SK-N-SH (cell line): ENCODE measurements around the gene TADA3. TPM values are rescaled to one million over a fixed set of nuclear protein-coding genes. Genes with fewer than 3 reads are reported as not detected.

Source experiments
- CTCF ChIA-PET: fragments of 300-600, 350-600 bp; formaldehyde crosslinking; extraction: SDS; loops from one replicate; lab custom pipeline; 2021; lab: Yijun Ruan, JAX
- POLR2A ChIA-PET: fragments of 350-600 bp; sonication (Branson Sonifier 250); formaldehyde crosslinking; extraction: SDS; loops from one replicate; lab custom pipeline; 2020; ENCODE audit warnings: antibody characterized with exemption, inconsistent platforms; lab: Yijun Ruan, JAX
- DNase-seq: peaks from one replicate; pipeline ENCODE4 v3.0.0; 2012
- H2AFZ ChIP-seq: fragments of 200-600 bp; sonication (generic); 2 replicates; pipeline ENCODE4 v1.8.1; 2016; ENCODE audit warnings: antibody characterized with exemption, mild to moderate bottlenecking, low read depth
- H3F3A ChIP-seq: fragments of 200-600 bp; sonication (generic); replicated peaks from 2 replicates; pipeline ENCODE3; 2016; ENCODE audit warnings: antibody characterized with exemption, mild to moderate bottlenecking; ENCODE audit not compliant: insufficient read depth
- H3K27ac ChIP-seq, 2 experiments: fragments of 200-500 bp in 1 of 2; fragments of 200-600 bp in 1 of 2; sonication (Bioruptor generic) in 1 of 2; sonication (generic), shearing (Covaris generic) in 1 of 2; 2 replicates each; pipeline versions ENCODE4 v1.5.1 to v1.6.1; 2014 to 2016; ENCODE audit warnings: low read depth in 2 of 2, inconsistent platforms in 1 of 2, low read length in 1 of 2, mild to moderate bottlenecking in 1 of 2, mixed read lengths in 1 of 2
- H3K27me3 ChIP-seq: fragments of 200-600 bp; sonication (generic), shearing (Covaris generic); 2 replicates; pipeline ENCODE4 v1.6.1; 2016; ENCODE audit warnings: mixed run types; ENCODE audit not compliant: insufficient read depth
- H3K36me3 ChIP-seq, 2 experiments: fragments of 200-500 bp in 1 of 2; fragments of 200-600 bp in 1 of 2; sonication (Bioruptor generic) in 1 of 2; sonication (generic) in 1 of 2; replicated peaks in 1 of 2; 2 replicates each; pipeline versions ENCODE3 to v1.5.1; 2014 to 2016; ENCODE audit warnings: low read length in 1 of 2, mild to moderate bottlenecking in 1 of 2; ENCODE audit not compliant: insufficient read depth in 2 of 2, control insufficient read depth in 1 of 2
- H3K4me1 ChIP-seq, 2 experiments: fragments of 200-500 bp in 1 of 2; fragments of 200-600 bp in 1 of 2; sonication (Bioruptor generic) in 1 of 2; sonication (generic), shearing (Covaris generic) in 1 of 2; 2 replicates each; pipeline versions ENCODE4 v1.5.1 to v1.6.1; 2014 to 2016; ENCODE audit warnings: low read depth in 1 of 2, low read length in 1 of 2, mixed run types in 1 of 2; ENCODE audit not compliant: insufficient read depth in 2 of 2, control insufficient read depth in 1 of 2
- H3K4me2 ChIP-seq: fragments of 200-600 bp; sonication (generic), shearing (Covaris generic); 2 replicates; pipeline ENCODE4 v1.6.1; 2017; ENCODE audit warnings: mixed run types
- H3K4me3 ChIP-seq, 2 experiments: fragments of 200-500 bp in 1 of 2; fragments of 200-600 bp in 1 of 2; sonication (Bioruptor generic) in 1 of 2; sonication (generic), shearing (Covaris generic) in 1 of 2; 2 replicates each; pipeline versions ENCODE4 v1.5.1 to v1.8.1; 2014 to 2016; ENCODE audit warnings: low read depth in 2 of 2, inconsistent platforms in 1 of 2, low read length in 1 of 2, mild to moderate bottlenecking in 1 of 2, mixed read lengths in 1 of 2, moderate library complexity in 1 of 2
- H3K79me2 ChIP-seq: fragments of 200-600 bp; sonication (generic); 2 replicates; pipeline ENCODE4 v1.8.1; 2017; ENCODE audit warnings: mild to moderate bottlenecking; ENCODE audit not compliant: insufficient read depth
- H3K9ac ChIP-seq: fragments of 200-600 bp; sonication (generic); 2 replicates; pipeline ENCODE4 v1.6.1; 2017; ENCODE audit warnings: mixed run types
- H3K9me2 ChIP-seq: fragments of 200-600 bp; sonication (generic); 2 replicates; pipeline ENCODE4 v1.6.1; 2017; ENCODE audit warnings: mixed run types
- H3K9me3 ChIP-seq: fragments of 200-600 bp; sonication (generic); 2 replicates; pipeline ENCODE4 v1.6.1; 2017; ENCODE audit warnings: mixed run types, mild to moderate bottlenecking, moderate library complexity
- H4K20me1 ChIP-seq: fragments of 200-600 bp; sonication (generic); 2 replicates; pipeline ENCODE4 v1.6.1; 2017; ENCODE audit warnings: mild to moderate bottlenecking, mixed run types; ENCODE audit not compliant: insufficient read depth
- ELF1 ChIP-seq: IDR thresholded peaks from 2 replicates; pipeline ENCODE4 v1.4.0; 2012
- EP300 ChIP-seq, 2 experiments: IDR thresholded peaks; 2 replicates each; pipeline versions ENCODE4 v1.4.0 to v1.6.1; 2012; ENCODE audit warnings: borderline replicate concordance in 1 of 2, low read depth in 1 of 2, low read length in 1 of 2
- EZH2phosphoT487 ChIP-seq: fragments of 200-600 bp; sonication (generic); IDR thresholded peaks from 2 replicates; pipeline ENCODE4 v1.6.1; 2017; ENCODE audit warnings: low read depth, mixed run types, mild to moderate bottlenecking, antibody characterized with exemption, moderate library complexity, borderline replicate concordance
- GATA2 ChIP-seq: sonication (generic); formaldehyde crosslinking; IDR thresholded peaks from 2 replicates; pipeline ENCODE4 v1.5.0; 2020; ENCODE audit warnings: mild to moderate bottlenecking, missing genetic modification reagents
- JUND ChIP-seq: IDR thresholded peaks from 2 replicates; pipeline ENCODE4 v1.4.0; 2012
- MAX ChIP-seq: IDR thresholded peaks from 2 replicates; pipeline ENCODE4 v1.4.0; 2012; ENCODE audit warnings: low read depth
- MEF2A ChIP-seq: IDR thresholded peaks from 2 replicates; pipeline ENCODE4 v1.4.0; 2012; ENCODE audit warnings: low read depth, borderline replicate concordance
- MXI1 ChIP-seq: IDR thresholded peaks from 2 replicates; pipeline ENCODE4 v1.6.1; 2012; ENCODE audit warnings: mild to moderate bottlenecking, low read depth, low read length, improper control_type of control experiment
- NFIC ChIP-seq: IDR thresholded peaks from 2 replicates; pipeline ENCODE4 v1.4.0; 2012; ENCODE audit warnings: borderline replicate concordance
- RCOR1 ChIP-seq: fragments of 150-350 bp; IDR thresholded peaks from 2 replicates; pipeline ENCODE4 v1.6.1; 2017; ENCODE audit warnings: antibody characterized with exemption, low read length
- REST ChIP-seq: IDR thresholded peaks from 2 replicates; pipeline ENCODE4 v1.6.1; 2012; ENCODE audit warnings: mild to moderate bottlenecking, low read depth, low read length, moderate library complexity
- RFX5 ChIP-seq: IDR thresholded peaks from 2 replicates; pipeline ENCODE4 v1.6.1; 2012; ENCODE audit warnings: mild to moderate bottlenecking, improper control_type of control experiment, low read length
- RXRA ChIP-seq: IDR thresholded peaks from 2 replicates; pipeline ENCODE4 v1.4.0; 2012; ENCODE audit warnings: low read depth, mild to moderate bottlenecking, borderline replicate concordance
- SIN3A ChIP-seq: IDR thresholded peaks from 2 replicates; pipeline ENCODE4 v1.6.1; 2012; ENCODE audit warnings: low read depth, mild to moderate bottlenecking, low read length, moderate library complexity, borderline replicate concordance
- TAF1 ChIP-seq: IDR thresholded peaks from 2 replicates; pipeline ENCODE4 v1.6.1; 2012; ENCODE audit warnings: low read depth, mild to moderate bottlenecking, low read length, moderate library complexity, borderline replicate concordance
- TCF12 ChIP-seq: IDR thresholded peaks from 2 replicates; pipeline ENCODE4 v1.4.0; 2012
- YY1 ChIP-seq: IDR thresholded peaks from 2 replicates; pipeline ENCODE4 v1.4.0; 2012; ENCODE audit warnings: low read depth, mild to moderate bottlenecking
- WGBS: methylation state at CpG from one replicate; pipeline ENCODE4 v1.1.6; 2017; ENCODE audit warnings: low lambda C conversion rate; 5-methylcytosine and 5-hydroxymethylcytosine counted together
- polyA plus RNA-seq, 3 experiments: library from polyadenylated mRNA; depleted of rRNA; stranded (reverse); fragments of >200 nt; gene quantifications; 2 replicates each; pipeline ENCODE4 v1.2.3, GENCODE V29; 2012
- TF ChIP-seq, protein P1 (sequence below): fragments of 200-600 bp; sonication (generic); IDR thresholded peaks from 2 replicates; pipeline ENCODE4 v1.6.1; 2017; ENCODE audit warnings: antibody characterized with exemption, mild to moderate bottlenecking, moderate library complexity
- TF ChIP-seq, protein P2 (sequence below): IDR thresholded peaks from 2 replicates; pipeline ENCODE4 v1.4.0; 2012; ENCODE audit warnings: low read depth, borderline replicate concordance

Gene TADA3
- polyA plus RNA-seq, 1 of the 3 experiments (the other 2 are of a cell fraction): 102 TPM

DNA sequence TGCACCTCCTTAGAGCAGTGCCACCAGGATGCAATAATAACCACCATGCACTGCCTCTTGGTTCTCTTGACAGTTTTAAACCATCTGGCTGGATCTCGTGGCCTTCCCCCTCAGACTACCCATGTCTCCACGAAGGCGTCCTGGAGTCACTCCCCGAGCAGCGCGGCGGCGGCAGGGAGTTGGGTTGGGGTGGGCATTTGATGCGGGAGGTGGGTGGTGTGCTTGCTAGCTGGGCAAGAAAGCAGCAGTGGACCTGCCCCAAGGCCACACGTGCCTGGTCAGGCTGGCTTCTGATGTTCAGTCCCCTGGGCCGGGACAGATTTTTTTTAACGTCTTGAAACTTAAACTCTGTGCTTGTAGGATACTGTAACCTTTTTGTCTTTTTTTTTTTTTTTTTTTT lies 13.9 kb upstream of the TADA3 start (continued):
- TF ChIP-seq GATA2 (no peak), TCF12 (no peak), YY1 (no peak), MAX (no peak), EZH2phosphoT487 (no peak), RFX5 (no peak)

DNA sequence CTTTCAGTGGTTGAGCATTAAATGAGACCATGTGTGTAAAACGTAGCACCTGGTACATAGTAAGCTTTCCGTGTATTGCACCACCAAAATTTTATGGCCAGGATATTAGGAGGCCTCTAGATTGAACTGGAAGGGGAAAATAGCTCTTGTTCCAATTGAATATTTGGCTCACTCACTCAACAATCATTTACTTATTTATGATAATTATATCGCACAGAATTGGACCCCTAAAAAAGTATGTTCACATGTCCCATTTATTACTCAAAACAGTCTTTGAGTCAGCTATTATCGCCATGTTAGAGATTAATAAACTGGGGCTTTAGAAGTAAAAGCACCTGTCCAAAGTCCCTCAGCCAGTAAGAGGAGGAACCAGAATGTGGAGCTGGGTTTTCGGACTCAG lies 12.7 kb upstream of the TADA3 start:
- H4K20me1 ChIP-seq: no peaks in the 10 kb centered on the region
- no peak for DNase-seq
- no peak overlapping the region for H3K9ac ChIP-seq
- 90% methylated on average over 5 of the region's 5 CpGs for WGBS
- no peaks in the 10 kb centered on the region for H3K27me3 ChIP-seq
- no peaks in the 10 kb centered on the region for H3K9me2 ChIP-seq
- no peak overlapping the region for H2AFZ ChIP-seq
- H3K4me1 ChIP-seq: peaks cover 0 to 10% of the 10 kb centered on the region in 2 experiments; a peak in 1 of 4 replicates
- peaks cover 42% of the 10 kb centered on the region for H3F3A ChIP-seq
- POLR2A ChIA-PET: interaction anchor here (1.6 kb wide), 1 partner anchor 12 kb away, joined by 9 read pairs; the partner anchor contains the start of genes ARPC4 and TADA3
- peaks cover 54 to 60% of the 10 kb centered on the region in 2 experiments for H3K36me3 ChIP-seq
- peaks cover 11% of the 10 kb centered on the region; the same call in 1 of the 2 replicates for H3K79me2 ChIP-seq
- no peaks in the 10 kb centered on the region for H3K9me3 ChIP-seq
- no peak overlapping the region for H3K4me3 ChIP-seq
- CTCF ChIA-PET: interaction anchor here (0.6 kb wide), 1 partner anchor 16 kb away, joined by 3 read pairs; no protein-coding TSS in a partner anchor
- no peak overlapping the region for H3K27ac ChIP-seq
- no peak for TF ChIP-seq RXRA
- TF ChIP-seq RCOR1: no peak
- TF ChIP-seq JUND: no peak
- TF ChIP-seq RFX5: no peak
- no peak for TF ChIP-seq EP300 (IDR thresholded peaks at IDR 0.05; ENCODE audit: borderline replicate concordance in 1 of 2, low read depth in 1 of 2, low read length in 1 of 2)
- no peak for TF ChIP-seq GATA2
- TF ChIP-seq, protein P1, sequence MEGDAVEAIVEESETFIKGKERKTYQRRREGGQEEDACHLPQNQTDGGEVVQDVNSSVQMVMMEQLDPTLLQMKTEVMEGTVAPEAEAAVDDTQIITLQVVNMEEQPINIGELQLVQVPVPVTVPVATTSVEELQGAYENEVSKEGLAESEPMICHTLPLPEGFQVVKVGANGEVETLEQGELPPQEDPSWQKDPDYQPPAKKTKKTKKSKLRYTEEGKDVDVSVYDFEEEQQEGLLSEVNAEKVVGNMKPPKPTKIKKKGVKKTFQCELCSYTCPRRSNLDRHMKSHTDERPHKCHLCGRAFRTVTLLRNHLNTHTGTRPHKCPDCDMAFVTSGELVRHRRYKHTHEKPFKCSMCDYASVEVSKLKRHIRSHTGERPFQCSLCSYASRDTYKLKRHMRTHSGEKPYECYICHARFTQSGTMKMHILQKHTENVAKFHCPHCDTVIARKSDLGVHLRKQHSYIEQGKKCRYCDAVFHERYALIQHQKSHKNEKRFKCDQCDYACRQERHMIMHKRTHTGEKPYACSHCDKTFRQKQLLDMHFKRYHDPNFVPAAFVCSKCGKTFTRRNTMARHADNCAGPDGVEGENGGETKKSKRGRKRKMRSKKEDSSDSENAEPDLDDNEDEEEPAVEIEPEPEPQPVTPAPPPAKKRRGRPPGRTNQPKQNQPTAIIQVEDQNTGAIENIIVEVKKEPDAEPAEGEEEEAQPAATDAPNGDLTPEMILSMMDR: no peak
- TF ChIP-seq MEF2A: no peak
- TF ChIP-seq SIN3A: no peak
- TF ChIP-seq NFIC: no peak
- TF ChIP-seq, protein P2, sequence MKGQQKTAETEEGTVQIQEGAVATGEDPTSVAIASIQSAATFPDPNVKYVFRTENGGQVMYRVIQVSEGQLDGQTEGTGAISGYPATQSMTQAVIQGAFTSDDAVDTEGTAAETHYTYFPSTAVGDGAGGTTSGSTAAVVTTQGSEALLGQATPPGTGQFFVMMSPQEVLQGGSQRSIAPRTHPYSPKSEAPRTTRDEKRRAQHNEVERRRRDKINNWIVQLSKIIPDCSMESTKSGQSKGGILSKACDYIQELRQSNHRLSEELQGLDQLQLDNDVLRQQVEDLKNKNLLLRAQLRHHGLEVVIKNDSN: no peak
- H3K4me2 ChIP-seq: no peak overlapping the region

DNA sequence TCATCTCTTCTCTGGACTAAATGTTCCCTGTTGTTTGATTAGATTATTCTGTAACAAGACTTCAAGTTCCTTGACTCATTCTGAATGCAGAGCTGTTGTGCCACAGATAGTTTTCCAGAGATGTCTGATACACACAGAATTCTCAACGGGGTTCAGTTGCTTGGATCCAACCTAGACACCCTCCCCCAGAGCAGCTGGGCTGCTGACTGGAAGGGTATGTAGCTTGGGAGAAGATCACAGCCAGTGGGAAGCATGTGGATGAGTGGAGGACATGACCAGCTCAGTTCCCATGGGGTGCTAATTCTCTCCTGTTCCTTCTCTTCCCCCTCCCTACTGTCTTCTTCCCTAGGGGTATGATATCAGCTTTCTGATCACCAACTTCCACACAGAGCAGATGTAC lies 11.2 kb upstream of the TADA3 start:
- WGBS: 40% methylated on average over 1 of the region's 1 CpG
- no peaks in the 10 kb centered on the region for H3K9me2 ChIP-seq
- H3K36me3 ChIP-seq: peaks cover 67 to 71% of the 10 kb centered on the region in 2 experiments
- no peaks in the 10 kb centered on the region for H4K20me1 ChIP-seq
- no peak overlapping the region for H3K9ac ChIP-seq
- POLR2A ChIA-PET: no interaction called here
- peaks cover 23% of the 10 kb centered on the region; the same call in 1 of the 2 replicates for H3K79me2 ChIP-seq
- H3K4me1 ChIP-seq: peaks cover 0 to under 1% of the 10 kb centered on the region in 2 experiments; a peak in 1 of 4 replicates
- no peak for DNase-seq
- TF ChIP-seq JUND: no peak
- no peak for TF ChIP-seq ELF1
- TF ChIP-seq MEF2A: no peak
- no peak for TF ChIP-seq YY1
- no peak for TF ChIP-seq GATA2
- TF ChIP-seq REST: no peak
- TF ChIP-seq RCOR1: no peak
- TF ChIP-seq TAF1: no peak
- TF ChIP-seq MXI1: no peak
- H3K27me3 ChIP-seq: no peaks in the 10 kb centered on the region
- no peak overlapping the region for H3K4me2 ChIP-seq
- H3K4me3 ChIP-seq: no peak overlapping the region
- CTCF ChIA-PET: no interaction called here
- no peak overlapping the region for H2AFZ ChIP-seq
- H3K9me3 ChIP-seq: no peaks in the 10 kb centered on the region
- peaks cover 31% of the 10 kb centered on the region for H3F3A ChIP-seq
- H3K27ac ChIP-seq: no peak overlapping the region
